Breast epithelium (tissue), 4 donors: Measurements from ENCODE around the gene ILK. TPM values are rescaled to one million over a fixed set of nuclear protein-coding genes. Genes with fewer than 3 reads are reported as not detected.

Experiments used
- DNase-seq, 2 donors: peaks; one replicate each; pipeline ENCODE4 v3.0.0-alpha.2; 2019; ENCODE audit warnings: low spot score in 2 of 2
- H3K27ac ChIP-seq, 2 donors: fragments of 200-600 bp; sonication (generic) in 1 of 2; one replicate each; pipeline ENCODE4 v1.5.1; 2016 to 2019; ENCODE audit warnings: mild to moderate bottlenecking in 1 of 2
- H3K27me3 ChIP-seq, 2 donors: fragments of 200-600 bp; sonication (generic) in 1 of 2; one replicate each; pipeline versions ENCODE4 v1.5.1 to v1.6.0; 2017 to 2019; ENCODE audit warnings: control low read depth in 1 of 2, mild to moderate bottlenecking in 1 of 2
- H3K36me3 ChIP-seq: fragments of 200-600 bp; one replicate; pipeline ENCODE4 v1.5.1; 2019
- H3K4me1 ChIP-seq, 2 donors: fragments of 200-600 bp; sonication (generic); one replicate each; pipeline ENCODE4 v1.5.1; 2016 to 2019; ENCODE audit warnings: control low read depth in 1 of 2
- H3K4me3 ChIP-seq, 3 donors: fragments of 200-600 bp; sonication (generic); 1 replicate in 2 of 3; 2 replicates in 1 of 3; pipeline ENCODE4 v1.5.1; 2016 to 2019; ENCODE audit warnings: mild to moderate bottlenecking in 3 of 3, moderate library complexity in 2 of 3
- H3K9me3 ChIP-seq, 2 donors: fragments of 200-600 bp; sonication (generic) in 1 of 2; one replicate each; pipeline ENCODE4 v1.5.1; 2016 to 2019; ENCODE audit warnings: control low read depth in 1 of 2
- POLR2A ChIP-seq: fragments of 450-650 bp; IDR thresholded peaks from one replicate; pipeline ENCODE4 v1.6.1; 2016; ENCODE audit warnings: antibody characterized with exemption, mild to moderate bottlenecking, moderate library complexity
- POLR2AphosphoS5 ChIP-seq, 3 donors: sonication (generic); formaldehyde crosslinking; IDR thresholded peaks; one replicate each; pipeline ENCODE4 v1.6.1; 2017; ENCODE audit warnings: antibody characterized with exemption in 3 of 3
- intact Hi-C: fragments of 100-400 bp; cut with DNase I; formaldehyde crosslinking; loops from one replicate; pipeline ENCODE4 v1.15.1; 2023; ENCODE audit warnings: low total_unique reads
- total RNA-seq, 3 donors: library from RNA; depleted of rRNA; stranded (reverse); fragments of >200 nt; gene quantifications; one replicate each; pipeline ENCODE4 v1.1.0, GENCODE V29; 2016
- TF ChIP-seq, protein P1 (sequence below), 3 donors: fragments of 450-650 bp; IDR thresholded peaks; one replicate each; pipeline ENCODE4 v1.5.1; 2016 to 2017; ENCODE audit warnings: antibody characterized with exemption in 3 of 3, mild to moderate bottlenecking in 3 of 3, moderate library complexity in 3 of 3

Gene ILK
- total RNA-seq, 3 donors from 2014 or later = 113 to 118 (median 113) TPM

DNA sequence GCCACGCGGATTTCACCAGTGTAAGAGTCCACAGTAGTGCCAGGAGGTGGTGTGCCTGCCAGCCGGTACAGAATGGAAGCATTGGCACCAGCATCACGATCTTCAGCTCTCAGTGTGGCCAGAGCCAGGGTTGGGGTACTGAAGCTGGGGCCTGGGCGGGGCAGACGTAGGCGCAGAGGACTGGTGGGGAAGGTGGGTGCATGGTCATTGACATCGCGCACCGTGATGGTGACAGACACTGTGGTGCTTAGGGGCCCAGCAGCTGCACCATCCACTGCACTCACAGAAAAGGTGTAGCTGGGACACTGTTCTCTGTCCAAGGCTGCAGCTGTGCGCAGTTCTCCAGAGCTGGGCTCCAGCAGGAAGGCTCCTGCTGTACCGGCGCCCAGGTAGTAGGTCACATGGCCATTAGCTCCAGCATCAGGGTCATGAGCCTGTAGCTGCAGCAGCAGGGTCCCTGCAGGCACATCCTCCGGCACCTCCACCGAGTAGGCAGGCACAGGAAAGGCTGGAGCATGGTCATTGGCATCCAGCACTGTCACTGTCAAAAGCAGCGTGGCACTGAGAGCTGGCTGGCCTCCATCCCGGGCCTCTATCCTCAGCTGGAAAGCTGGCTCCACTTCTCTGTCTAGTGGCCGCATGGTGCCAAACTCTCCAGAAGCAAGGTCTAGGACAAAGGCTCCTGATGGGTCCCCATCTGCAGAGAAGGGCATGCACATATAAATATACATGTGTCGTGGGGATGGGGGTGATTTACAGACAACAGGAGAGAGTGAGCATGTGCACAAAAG lies 23.6 kb downstream of the ILK start:
- Histone ChIP-seq H3K27me3 (no peaks in the 10 kb centered on the region), H3K4me3 (no peak overlapping the region), H3K9me3 (no peaks in the 10 kb centered on the region), H3K36me3 (no peaks in the 10 kb centered on the region), H3K4me1 (no peaks in the 10 kb centered on the region), H3K27ac (no peak overlapping the region)
- TF ChIP-seq, protein P1, sequence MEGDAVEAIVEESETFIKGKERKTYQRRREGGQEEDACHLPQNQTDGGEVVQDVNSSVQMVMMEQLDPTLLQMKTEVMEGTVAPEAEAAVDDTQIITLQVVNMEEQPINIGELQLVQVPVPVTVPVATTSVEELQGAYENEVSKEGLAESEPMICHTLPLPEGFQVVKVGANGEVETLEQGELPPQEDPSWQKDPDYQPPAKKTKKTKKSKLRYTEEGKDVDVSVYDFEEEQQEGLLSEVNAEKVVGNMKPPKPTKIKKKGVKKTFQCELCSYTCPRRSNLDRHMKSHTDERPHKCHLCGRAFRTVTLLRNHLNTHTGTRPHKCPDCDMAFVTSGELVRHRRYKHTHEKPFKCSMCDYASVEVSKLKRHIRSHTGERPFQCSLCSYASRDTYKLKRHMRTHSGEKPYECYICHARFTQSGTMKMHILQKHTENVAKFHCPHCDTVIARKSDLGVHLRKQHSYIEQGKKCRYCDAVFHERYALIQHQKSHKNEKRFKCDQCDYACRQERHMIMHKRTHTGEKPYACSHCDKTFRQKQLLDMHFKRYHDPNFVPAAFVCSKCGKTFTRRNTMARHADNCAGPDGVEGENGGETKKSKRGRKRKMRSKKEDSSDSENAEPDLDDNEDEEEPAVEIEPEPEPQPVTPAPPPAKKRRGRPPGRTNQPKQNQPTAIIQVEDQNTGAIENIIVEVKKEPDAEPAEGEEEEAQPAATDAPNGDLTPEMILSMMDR (IDR thresholded peaks at IDR 0.05) = no peak
- TF ChIP-seq POLR2AphosphoS5 (IDR thresholded peaks at IDR 0.05) (no peak), POLR2A (no peak)
- DNase-seq = no peak
- intact Hi-C loops = no loop called here

DNA sequence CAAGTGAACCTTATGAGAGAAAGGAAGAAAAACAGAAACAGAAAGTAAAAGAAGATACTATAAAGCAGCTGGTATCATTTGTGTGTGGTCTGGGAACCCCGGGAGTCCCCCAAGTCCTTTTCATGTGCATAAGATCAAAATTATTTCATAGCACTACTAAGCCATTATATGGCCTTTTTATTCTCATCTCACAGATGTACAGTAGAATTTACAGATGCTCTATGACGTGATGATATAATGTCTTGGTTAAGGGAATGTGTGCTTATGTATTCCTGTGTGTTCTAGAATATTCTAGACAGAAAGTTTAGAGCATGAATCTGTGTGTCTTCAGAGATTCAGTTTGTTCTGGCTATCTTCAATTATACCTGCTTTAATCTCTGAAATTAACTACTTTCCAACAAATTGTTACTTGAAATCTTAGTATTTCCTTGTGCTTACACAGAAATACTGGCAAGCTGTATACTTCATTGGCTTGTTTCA lies 24.2 kb downstream of the ILK start:
- Histone ChIP-seq H3K4me1 (no peaks in the 10 kb centered on the region), H3K36me3 (no peaks in the 10 kb centered on the region), H3K27ac (no peak overlapping the region), H3K9me3 (no peaks in the 10 kb centered on the region), H3K4me3 (no peak overlapping the region), H3K27me3 (no peaks in the 10 kb centered on the region)
- DNase-seq = no peak
- intact Hi-C loops = no loop called here
- TF ChIP-seq POLR2AphosphoS5 (IDR thresholded peaks at IDR 0.05) (no peak), POLR2A (no peak)
- TF ChIP-seq, protein P1 (IDR thresholded peaks at IDR 0.05) = no peak

DNA sequence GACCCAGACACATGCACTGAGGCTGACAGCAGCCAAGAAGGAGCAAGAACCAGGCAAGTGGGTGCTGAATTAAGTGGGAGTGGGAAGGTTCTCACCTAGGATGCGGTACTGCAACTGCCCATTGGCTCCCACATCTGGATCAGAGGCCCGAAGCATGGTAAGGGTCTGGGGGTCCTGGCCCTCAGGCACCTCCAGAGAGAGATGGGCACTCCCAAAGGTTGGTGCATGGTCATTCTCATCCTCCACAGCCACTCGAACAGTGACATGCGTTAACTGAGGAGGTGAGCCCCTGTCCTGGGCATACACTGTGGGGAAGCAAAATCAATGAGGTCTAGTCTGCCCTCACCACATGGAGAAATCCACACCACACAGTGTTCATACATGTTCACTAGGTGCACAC lies 25.0 kb downstream of the ILK start:
- Histone ChIP-seq H3K4me3 (no peak overlapping the region), H3K27ac (no peak overlapping the region), H3K27me3 (no peaks in the 10 kb centered on the region), H3K9me3 (no peaks in the 10 kb centered on the region), H3K4me1 (no peaks in the 10 kb centered on the region), H3K36me3 (no peaks in the 10 kb centered on the region)
- intact Hi-C loops = no loop called here
- TF ChIP-seq, protein P1 (IDR thresholded peaks at IDR 0.05) = no peak
- TF ChIP-seq POLR2AphosphoS5 (IDR thresholded peaks at IDR 0.05) (no peak), POLR2A (no peak)
- no peak for DNase-seq

DNA sequence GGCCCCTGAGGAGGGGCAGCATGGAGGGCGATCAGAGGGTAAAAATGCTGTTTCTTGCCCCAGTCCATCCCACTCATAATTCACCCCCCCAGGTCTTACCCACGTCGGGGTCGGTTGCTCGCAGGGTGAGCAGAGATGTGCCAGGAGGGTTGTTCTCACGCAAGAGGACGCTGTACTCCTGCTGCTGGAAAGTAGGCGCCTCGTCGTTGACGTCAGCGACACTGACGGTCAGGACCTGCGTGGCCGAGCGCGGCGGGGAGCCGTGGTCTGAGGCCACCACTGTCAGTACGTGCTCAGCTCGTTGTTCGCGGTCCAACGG lies 26.0 kb downstream of the ILK start:
- H3K36me3 ChIP-seq = no peaks in the 10 kb centered on the region
- H3K27me3 ChIP-seq = no peaks in the 10 kb centered on the region
- no peak overlapping the region for H3K27ac ChIP-seq
- DNase-seq = no peak
- no peak for TF ChIP-seq POLR2A
- no peak for TF ChIP-seq POLR2AphosphoS5 (IDR thresholded peaks at IDR 0.05)
- TF ChIP-seq, protein P1 (IDR thresholded peaks at IDR 0.05) = no peak
- H3K4me1 ChIP-seq = no peaks in the 10 kb centered on the region
- intact Hi-C loops = no loop called here
- no peaks in the 10 kb centered on the region for H3K9me3 ChIP-seq
- no peak overlapping the region for H3K4me3 ChIP-seq

DNA sequence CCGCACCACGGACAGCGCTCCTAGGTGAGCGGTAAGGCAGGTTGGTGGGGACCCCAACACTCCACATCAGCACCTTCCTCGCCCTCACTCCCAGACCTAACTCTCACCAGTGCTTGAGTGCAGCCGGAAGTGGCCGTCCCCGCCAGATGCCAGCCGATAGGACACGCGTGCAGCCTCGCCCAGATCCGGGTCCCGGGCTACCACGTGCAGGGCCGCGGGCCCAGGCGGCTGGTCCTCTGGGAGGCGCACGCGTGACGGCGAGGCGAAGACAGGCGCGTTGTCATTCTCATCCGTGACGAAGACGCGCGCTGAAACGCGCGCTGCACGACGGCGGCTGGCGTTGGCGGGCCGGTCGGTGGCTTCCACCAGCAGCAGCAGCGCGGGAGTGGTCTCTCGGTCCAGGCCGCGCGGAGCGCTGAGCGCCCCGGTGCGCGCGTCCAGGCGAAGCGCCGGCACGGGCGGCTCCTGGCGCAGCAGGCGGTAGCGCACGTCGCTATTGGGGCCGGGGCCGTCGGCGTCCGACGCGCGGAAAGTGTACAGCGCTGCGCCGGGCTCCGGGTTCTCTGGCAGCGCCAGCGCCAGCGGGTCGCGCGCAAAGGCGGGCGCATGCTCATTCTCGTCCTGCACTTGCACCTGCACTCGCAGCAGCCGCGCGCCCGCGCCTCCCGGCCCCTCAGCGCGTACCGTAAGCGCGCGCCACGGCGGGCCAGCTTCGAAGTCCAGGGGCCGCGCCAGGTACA lies 26.5 kb downstream of the ILK start:
- Histone ChIP-seq H3K27ac (no peak overlapping the region), H3K9me3 (no peaks in the 10 kb centered on the region), H3K4me3 (peak overlapping the region in 2 of 3 donors; percentile 41 to 59), H3K36me3 (no peaks in the 10 kb centered on the region), H3K4me1 (no peaks in the 10 kb centered on the region), H3K27me3 (no peaks in the 10 kb centered on the region)
- DNase-seq = no peak
- intact Hi-C loops = no loop called here
- TF ChIP-seq POLR2AphosphoS5 (IDR thresholded peaks at IDR 0.05) (no peak), POLR2A (no peak)
- TF ChIP-seq, protein P1 (IDR thresholded peaks at IDR 0.05) = no peak
